Adrenal gland (tissue), 5 donors: ENCODE data around the gene ELOA2.

Experiments used
- CTCF ChIP-seq, 6 experiments: fragments of 450-650 bp in 4 of 6; fragments of 200-600 bp in 2 of 6; sonication (generic) in 1 of 6; IDR thresholded peaks; 1 replicate in 5 of 6; 2 replicates in 1 of 6; pipeline versions ENCODE4 v1.5.1 to v1.8.0; 2016 to 2021; ENCODE audit warnings: antibody characterized with exemption in 6 of 6, mild to moderate bottlenecking in 2 of 6, moderate library complexity in 1 of 6
- POLR2A ChIP-seq, 2 donors: fragments of 450-650 bp; IDR thresholded peaks; one replicate each; pipeline ENCODE4 v1.6.1; 2017; ENCODE audit warnings: antibody characterized with exemption in 2 of 2, mild to moderate bottlenecking in 2 of 2, moderate library complexity in 1 of 2
- donor health status: DM: no; HTN: no; CAD: no.

- no peak for TF ChIP-seq POLR2A (IDR thresholded peaks at IDR 0.05)
- TF ChIP-seq CTCF (IDR thresholded peaks at IDR 0.05): peak; percentile 49 to 69 (median 66)
These were observed 15.0 kb upstream of the ELOA2 start for GRCh38 chr18:47050468-47050867.
